Measurements from ENCODE around the gene MPRIP. TPM values are rescaled to one million over a fixed set of nuclear protein-coding genes. Genes with fewer than 3 reads are reported as not detected.
A peak's percentile ranks its signal among the peaks of the same experiment; 100 is the strongest.

Gene MPRIP
- polyA plus RNA-seq, 1 donor (not counting 4 experiments of a cell fraction or from before 2014, with no cell fraction given): 113 TPM

- no peak overlapping the region for H3K9ac ChIP-seq (ENCODE audit: control insufficient read depth, extremely low read depth, insufficient read depth, low read length)
- H3K9me3 ChIP-seq (ENCODE audit: control insufficient read depth, low read depth, low read length): no peaks in the 10 kb centered on the region
- H2AFZ ChIP-seq (ENCODE audit: control insufficient read depth, low read length): no peak overlapping the region
- H3K9me1 ChIP-seq (ENCODE audit: control insufficient read depth, extremely low read depth, insufficient read depth, low read length): peaks cover 2% of the 10 kb centered on the region
- dilution Hi-C loops (cut with MboI; ENCODE audit: extremely low pct_ligation_motif_present, low sequenced_read_pairs): no loop called here
- no peak for FAIRE-seq
- TF ChIP-seq EZH2 (IDR thresholded peaks at IDR 0.05; ENCODE audit: low read length) (no peak), CTCF (optimal IDR thresholded peaks at IDR 0.05 in 1 of 3, IDR thresholded peaks at IDR 0.05 in 1 of 3, conservative IDR thresholded peaks at IDR 0.05 in 1 of 3; ENCODE audit: extremely low read depth in 1 of 3, insufficient read depth in 2 of 3, low read length in 3 of 3) (peak in 1 of 3 experiments; percentile 19)
- H3K27me3 ChIP-seq (ENCODE audit: control insufficient read depth, extremely low read depth, insufficient read depth, low read length): no peaks in the 10 kb centered on the region
- peaks cover 27% of the 10 kb centered on the region for H3K79me2 ChIP-seq (ENCODE audit: control insufficient read depth, insufficient read depth, low read length)
- no peak overlapping the region for H3K4me2 ChIP-seq (ENCODE audit: control insufficient read depth, extremely low read depth, insufficient read depth, low read depth, low read length)
- no peak for DNase-seq (ENCODE audit: low read depth, low spot score)
- no peak overlapping the region for H3K27ac ChIP-seq (ENCODE audit: control insufficient read depth, insufficient read depth, low read length)
- no peaks in the 10 kb centered on the region for H3K4me1 ChIP-seq (ENCODE audit: control insufficient read depth, extremely low read depth, insufficient read depth, low read length)
- H3K36me3 ChIP-seq (ENCODE audit: control insufficient read depth in 2 of 2, extremely low read depth in 1 of 2, insufficient read depth in 2 of 2, low read length in 2 of 2): peaks cover 63 to 67% of the 10 kb centered on the region in 2 experiments
- peaks cover 16% of the 10 kb centered on the region for H4K20me1 ChIP-seq (ENCODE audit: control insufficient read depth, extremely low read depth, insufficient read depth, low read length)
- H3K4me3 ChIP-seq (ENCODE audit: control insufficient read depth in 2 of 3, extremely low read depth in 1 of 3, insufficient read depth in 2 of 3, low read depth in 1 of 3, low read length in 3 of 3): no peak overlapping the region
Observed at GRCh38 chr17:17130077-17130844, 88.0 kb downstream of the MPRIP start.

GRCh38 chr17:17131839-17132238 lies 89.6 kb downstream of the MPRIP start:
- Histone ChIP-seq H3K36me3 (ENCODE audit: control insufficient read depth in 2 of 2, extremely low read depth in 1 of 2, insufficient read depth in 2 of 2, low read length in 2 of 2) (peaks cover 75 to 76% of the 10 kb centered on the region in 2 experiments), H4K20me1 (ENCODE audit: control insufficient read depth, extremely low read depth, insufficient read depth, low read length) (peaks cover 14% of the 10 kb centered on the region)

More at GRCh38 chr17:17131839-17132238, 89.6 kb downstream of the MPRIP start:
- dilution Hi-C loops (cut with MboI; ENCODE audit: extremely low pct_ligation_motif_present, low sequenced_read_pairs): no loop called here
- FAIRE-seq: no peak
- Histone ChIP-seq H3K79me2 (ENCODE audit: control insufficient read depth, insufficient read depth, low read length) (peaks cover 14% of the 10 kb centered on the region), H3K27me3 (ENCODE audit: control insufficient read depth, extremely low read depth, insufficient read depth, low read length) (no peaks in the 10 kb centered on the region), H3K4me1 (ENCODE audit: control insufficient read depth, extremely low read depth, insufficient read depth, low read length) (no peaks in the 10 kb centered on the region), H3K9ac (ENCODE audit: control insufficient read depth, extremely low read depth, insufficient read depth, low read length) (no peak overlapping the region), H3K27ac (ENCODE audit: control insufficient read depth, insufficient read depth, low read length) (no peak overlapping the region), H3K9me3 (ENCODE audit: control insufficient read depth, low read depth, low read length) (no peaks in the 10 kb centered on the region), H3K9me1 (ENCODE audit: control insufficient read depth, extremely low read depth, insufficient read depth, low read length) (no peaks in the 10 kb centered on the region), H3K4me2 (ENCODE audit: control insufficient read depth, extremely low read depth, insufficient read depth, low read depth, low read length) (no peak overlapping the region), H3K4me3 (ENCODE audit: control insufficient read depth in 2 of 3, extremely low read depth in 1 of 3, insufficient read depth in 2 of 3, low read depth in 1 of 3, low read length in 3 of 3) (no peak overlapping the region), H2AFZ (ENCODE audit: control insufficient read depth, low read length) (no peak overlapping the region)
- TF ChIP-seq CTCF (optimal IDR thresholded peaks at IDR 0.05 in 1 of 3, IDR thresholded peaks at IDR 0.05 in 1 of 3, conservative IDR thresholded peaks at IDR 0.05 in 1 of 3; ENCODE audit: extremely low read depth in 1 of 3, insufficient read depth in 2 of 3, low read length in 3 of 3): no peak
- TF ChIP-seq EZH2 (IDR thresholded peaks at IDR 0.05; ENCODE audit: low read length): no peak
- no peak for DNase-seq (ENCODE audit: low read depth, low spot score)
